GM19395 (cell line): ENCODE results near the gene DSTN.

Source experiments
- ATAC-seq: cut with Tn5 transposase; IDR thresholded peaks from one replicate; pipeline ENCODE4 v1.9.1; 2021; ENCODE audit warnings: mild to moderate bottlenecking, moderate library complexity; ENCODE audit not compliant: unreplicated experiment

DSTN gene

DNA sequence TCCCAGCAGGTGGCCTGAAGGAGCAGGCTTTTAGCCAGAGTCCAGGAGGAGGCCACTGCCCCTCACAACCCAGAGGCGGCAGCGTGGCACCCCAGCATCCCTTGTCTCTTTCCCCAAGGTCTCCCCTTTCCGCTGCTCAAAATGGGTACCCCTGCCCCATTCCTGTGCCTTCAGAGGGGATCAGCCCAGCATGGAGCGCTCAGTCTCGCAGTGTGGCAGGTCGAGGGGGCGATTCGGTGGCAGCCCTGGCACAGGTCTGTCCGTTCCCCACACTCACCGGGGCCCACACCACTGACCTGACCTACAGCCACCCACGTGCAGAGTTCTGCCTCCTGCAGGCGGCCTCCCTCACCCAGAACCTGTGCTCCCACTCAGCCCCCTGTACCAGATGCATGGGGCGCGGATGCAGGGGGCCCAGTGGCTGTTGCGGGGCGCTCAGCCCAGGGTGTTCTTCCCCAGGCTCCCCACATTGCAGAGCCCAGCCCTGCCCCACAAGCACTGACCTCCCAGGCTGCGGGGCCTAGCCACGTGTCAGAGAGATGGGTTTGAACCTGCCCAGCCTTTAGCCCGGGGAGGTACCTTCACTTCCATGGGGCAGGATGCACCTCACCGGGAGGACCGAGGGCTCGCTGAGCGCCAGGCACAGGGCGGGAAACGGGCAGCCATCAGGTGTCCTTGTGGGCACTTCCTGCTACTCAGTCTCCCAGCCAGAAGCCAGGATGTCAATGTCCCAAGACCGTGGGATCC, 41.8 kb downstream of the DSTN start:
- ATAC-seq = no peak

DNA sequence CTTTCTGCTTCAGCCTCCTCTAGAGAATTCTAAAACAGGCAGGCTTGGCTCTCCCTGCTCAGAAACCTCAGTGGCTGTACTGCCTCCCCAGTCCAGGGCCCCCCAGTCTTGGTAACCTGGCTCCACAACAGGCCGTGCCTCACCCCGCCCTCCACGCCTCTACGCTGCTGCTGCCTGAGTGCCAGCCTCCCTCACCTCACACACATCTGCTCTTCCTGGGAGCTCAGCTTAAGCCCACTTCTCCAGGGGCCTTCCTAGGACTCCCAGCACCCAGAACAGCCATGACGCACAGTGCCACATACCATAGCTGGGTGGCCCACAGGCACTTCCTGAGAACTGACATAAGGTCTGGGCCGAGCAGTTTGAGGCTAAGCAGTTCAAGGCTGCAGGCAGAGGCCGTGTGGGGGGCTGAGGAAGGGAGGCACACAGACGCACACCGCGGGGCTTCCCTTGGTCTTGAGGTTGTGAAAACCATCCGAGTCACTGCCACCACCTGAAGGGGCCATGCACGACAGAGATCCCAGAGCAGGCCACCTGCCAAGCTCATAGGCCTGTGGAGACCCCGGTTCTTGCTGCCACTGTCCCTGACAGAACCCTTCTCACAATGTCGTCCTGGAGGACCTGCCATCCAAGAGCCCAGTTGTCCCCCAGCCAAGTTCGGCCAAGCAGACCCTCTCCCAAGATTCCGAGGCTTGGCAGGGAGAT, 42.6 kb downstream of the DSTN start:
- no peak for ATAC-seq

DNA sequence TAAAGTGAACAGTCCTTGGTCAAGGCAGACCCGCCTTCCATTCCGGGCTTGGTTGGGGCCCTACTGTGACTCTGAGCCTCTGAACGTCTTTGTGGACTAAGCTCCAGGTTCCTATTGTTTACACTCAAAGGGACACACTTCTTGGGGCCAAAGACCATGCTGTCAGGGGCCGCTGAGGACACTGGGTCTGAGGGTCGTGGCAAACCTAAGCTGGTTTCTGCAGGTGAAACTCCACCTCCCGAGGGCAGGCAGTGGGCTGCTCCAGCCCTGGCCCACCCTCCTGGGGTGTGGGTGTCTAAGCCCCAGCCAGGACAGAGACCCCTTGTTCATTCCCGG, 43.1 kb downstream of the DSTN start:
- no peak for ATAC-seq

DNA sequence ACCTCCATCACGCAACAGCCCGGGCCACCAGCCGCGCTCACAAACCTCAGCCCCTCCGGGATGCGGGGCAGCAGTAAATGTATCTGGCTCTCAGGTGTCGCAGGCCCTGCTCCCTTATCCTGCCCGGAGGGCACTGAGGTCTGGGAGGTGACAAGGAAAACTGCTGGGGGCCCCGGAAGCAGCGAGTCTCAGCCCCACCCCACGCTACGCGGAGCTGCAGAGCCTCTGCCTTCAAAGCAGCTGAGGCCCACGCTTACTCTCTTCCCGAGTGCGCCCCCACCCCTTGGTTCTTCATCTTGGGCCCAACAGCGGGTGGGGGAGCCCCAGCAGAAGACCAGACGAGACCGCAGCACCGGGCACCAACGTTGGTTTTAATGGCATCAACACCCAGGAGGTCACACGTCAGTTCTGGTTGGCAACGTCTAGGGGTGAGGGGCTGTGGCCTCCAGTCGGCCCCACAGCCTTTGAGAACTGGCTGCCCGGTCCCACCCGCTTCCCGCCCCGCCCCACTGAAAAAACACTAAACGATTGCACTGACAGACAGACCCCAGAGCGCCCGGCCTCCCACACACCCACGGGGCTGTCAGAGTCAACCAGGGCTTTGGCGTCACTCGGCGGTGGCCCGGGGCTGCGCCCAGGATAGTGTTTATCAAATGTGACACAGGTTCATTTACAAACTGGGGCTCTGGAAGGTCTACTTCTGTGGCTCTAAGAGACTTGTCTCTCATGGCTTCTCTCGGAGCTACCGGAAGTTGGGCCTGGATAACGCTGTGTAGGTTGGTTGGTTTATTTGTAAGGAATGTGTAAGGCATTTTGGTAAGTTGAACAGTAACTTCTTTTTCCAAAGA, 43.7 kb downstream of the DSTN start:
- ATAC-seq = no peak

DNA sequence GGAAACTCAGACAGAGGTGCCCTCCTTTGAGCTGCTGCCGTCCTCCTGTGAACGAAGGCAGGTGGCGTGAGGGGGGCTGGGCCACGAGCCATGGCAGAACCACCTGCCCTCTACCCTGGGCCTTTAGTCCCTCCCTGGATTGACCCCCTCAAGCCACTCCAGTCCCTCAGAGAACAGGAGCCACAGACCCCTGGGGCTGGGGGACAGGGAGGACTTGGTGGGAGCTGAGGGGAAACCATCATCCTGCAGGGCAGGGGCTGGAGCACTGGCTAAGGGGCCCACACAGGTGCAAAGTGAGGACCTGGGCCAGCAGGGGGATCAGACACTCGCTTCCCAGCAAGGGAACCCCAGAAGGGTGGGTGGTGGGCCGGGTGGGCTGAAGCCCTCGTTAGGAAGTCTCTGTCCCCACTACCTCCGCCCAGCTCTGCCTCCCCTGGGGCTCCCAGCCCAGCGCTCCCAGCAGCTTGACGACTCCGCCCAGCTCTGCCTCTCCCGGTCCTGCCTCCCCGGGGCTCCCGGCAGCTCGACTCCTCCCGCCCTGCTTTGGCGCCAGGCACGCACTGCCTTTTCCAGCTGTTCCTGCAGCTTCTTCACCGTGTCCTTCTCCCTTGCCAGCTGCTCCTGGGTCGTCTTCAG, 44.4 kb downstream of the DSTN start:
- no peak for ATAC-seq

DNA sequence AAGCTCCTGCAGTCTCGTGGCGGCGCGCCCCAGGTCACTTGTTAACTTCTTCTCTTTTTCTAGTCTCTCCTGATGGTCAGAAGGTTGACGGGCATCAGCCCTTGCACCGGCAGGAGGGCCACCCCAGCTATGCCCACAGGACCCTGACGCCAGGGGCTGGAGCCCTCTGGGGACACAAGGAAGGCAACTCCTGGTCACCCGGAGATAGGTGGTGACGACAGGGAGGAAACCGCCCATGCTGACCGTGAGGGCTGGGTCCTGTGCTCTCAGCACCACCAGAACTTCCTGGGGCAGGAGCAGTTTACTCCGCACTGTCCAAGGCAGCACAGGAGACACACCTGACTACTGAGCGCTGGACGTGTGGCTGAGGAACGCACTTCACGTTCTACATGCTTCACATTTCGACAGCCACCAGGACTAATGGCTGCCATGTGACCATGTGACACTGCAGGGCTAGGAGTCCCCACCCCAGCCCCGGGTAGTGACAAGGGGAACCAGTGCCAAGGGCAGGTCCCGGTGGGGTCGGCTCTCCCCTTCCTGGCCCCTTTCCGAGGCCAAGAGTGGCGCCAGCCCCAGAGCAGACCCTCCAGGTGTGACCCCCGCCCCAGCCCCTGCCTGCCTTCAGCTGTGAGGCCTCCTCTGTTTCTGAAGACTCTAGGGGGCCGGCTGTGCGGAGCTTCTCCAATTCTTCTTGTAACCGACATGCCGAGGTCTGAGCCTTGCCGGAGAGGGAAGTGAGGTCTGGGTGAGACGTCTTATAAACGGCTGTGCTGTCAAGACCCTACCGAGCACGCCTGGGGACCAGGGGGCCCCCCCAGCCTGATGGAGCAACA, 45.2 kb downstream of the DSTN start:
- ATAC-seq = no peak

DNA sequence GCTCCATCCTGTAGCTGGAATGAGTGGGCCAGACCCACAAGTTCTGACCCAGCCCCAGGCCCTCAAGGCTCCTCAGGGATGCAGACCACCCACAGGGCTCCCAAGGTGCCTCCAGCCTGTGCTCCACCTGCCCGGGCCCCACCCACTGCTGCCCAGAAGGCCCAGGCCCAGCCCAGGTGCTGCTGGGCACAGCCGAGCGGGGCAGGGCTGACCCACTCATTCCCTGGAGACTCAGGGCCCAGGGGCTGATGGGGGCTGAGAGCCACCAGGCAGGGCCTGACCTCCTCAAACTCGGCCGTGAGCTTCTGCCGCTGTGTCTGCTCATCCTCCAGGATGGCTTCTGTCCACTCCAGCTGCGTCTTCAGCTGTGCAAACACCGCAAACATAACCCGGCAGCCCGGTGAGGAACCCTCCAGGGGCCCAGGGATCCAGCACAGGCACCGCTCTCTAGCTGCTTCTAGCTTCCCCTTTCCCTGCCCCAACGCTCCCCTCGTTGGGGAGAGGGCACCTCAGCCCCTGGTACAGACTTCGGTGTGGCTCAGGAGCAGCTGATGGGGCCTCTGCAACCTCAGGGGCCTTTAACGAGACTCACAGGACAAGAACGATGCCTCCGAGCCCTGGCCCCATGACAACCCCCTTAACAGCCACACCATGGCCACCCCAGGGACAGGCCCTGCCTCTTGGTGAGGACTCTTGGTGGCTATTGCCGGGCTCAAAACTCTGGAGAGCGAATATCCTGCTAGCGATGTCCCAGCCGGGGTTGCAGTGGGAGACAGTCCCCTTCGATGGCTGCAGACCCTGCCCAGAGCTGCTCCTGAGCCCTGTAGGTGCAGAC, 46.0 kb downstream of the DSTN start:
- ATAC-seq = no peak

DNA sequence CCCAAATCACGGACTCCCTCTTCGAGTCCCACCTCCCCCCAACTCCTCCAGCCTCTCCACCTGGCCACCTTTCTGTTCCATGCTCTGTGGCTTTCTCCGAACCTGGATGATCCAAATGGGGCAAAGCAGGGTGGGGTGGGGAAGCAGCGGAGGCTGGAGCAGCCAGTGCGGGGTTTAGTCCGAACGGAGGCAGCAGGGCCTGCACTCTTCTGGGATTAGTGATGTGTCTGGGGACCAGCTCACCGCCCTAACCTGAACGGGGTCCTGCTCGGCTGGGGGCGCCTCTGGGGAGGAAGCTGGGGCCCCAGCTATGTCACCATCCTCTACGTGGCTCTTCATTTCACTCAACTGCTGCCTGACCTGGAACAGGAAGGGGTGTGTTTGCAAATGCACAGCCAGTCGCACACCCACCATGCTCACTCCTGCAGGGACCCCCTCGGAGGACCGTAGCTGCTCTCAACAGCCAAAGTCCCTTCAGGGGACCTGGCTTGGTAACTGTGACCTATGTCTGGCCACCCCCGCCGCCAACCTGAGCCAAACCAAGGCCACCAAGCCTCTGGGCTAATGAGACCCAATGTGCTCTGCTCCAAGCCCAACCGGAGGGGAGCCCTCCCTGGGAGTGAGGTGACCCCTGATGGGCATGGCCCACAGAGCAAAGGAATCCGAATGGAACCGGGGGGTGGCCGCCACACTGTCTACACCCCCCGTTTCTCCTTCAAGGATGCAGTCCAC, 46.8 kb downstream of the DSTN start:
- ATAC-seq = no peak

DNA sequence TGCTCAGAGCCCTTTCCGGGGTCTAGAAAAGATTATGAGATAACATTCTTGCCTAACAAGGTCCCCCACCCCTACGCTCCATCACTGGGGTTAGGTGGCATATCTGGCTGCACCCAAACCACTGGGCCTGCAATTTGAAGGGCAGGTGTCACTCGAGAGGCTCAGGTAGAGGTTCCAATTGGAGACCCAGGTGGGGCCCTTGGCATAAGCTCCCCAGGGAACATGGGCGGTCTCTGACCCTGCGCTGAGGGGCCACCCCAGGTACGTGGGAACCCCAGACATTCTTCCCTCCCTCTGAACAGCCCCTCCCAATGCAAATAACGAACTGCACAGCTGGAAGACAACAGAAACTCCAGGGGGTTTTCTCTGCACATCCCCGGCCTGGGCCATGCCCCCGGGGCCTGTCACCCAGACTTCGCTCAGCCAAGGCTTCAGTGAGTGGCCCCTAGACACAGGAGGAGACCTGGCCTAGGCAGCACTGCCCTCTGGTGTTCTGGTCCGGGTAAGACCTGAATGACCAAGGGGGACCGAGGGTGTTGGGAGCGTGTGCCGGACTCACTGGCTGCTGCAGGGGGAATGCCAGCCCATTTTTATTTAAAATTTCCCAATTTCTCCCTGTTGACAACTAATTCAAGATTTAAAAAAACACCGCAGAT, 47.5 kb downstream of the DSTN start:
- no peak for ATAC-seq

DNA sequence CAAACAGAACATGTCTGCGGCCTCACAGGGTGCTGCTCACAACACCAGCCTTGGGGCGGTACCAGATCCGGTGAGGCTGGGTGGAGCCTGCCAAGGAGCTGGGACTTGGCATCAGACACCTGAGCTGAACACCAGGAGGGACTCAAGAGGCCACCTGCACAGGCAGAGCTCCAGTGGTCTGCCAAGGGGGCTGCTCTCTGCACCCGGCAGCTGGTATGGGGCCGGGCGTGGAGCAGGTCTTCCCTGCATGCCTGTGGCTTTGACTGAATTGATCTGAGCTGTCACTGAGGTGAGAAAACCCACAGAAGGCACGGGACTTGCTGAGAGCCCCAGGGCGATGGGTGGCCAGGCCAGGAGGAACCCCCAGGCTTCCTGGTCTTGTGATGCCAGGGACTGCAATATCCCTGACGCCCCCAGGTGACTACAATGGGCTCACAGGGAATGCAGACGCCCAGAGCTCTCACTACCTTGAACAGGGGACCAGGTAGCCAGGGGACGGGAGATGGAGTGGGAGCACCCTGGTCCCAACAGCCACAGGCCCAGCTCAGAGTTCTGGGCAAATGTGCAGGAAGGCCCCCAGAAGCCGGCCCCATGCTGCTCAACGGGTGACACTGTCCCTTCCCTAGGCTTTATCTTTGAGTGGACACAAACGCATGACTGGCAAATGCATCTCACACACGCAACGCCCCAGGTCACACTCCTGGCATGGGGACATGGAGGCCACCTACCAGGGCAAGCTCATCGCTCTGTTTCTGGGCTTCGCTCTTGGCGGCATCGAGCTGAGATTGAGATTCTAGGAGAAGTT, 48.2 kb downstream of the DSTN start:
- ATAC-seq = no peak

DNA sequence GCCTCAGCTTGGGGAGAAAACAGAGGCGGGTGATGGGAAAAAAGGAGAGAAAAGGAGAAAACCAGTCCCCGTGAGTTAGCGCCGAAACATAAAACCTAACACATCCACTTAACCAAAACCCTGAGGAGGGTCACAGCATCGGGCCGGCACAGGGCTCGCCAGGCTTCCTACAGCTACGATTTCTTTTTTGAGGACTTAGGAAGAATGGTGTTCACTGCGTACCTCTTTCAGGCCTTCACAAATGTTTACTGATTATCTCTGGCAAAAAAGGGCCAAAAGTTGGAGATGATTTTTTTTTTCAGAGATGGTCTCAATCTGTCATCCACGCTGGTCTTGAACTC, 48.8 kb downstream of the DSTN start:
- no peak for ATAC-seq

DNA sequence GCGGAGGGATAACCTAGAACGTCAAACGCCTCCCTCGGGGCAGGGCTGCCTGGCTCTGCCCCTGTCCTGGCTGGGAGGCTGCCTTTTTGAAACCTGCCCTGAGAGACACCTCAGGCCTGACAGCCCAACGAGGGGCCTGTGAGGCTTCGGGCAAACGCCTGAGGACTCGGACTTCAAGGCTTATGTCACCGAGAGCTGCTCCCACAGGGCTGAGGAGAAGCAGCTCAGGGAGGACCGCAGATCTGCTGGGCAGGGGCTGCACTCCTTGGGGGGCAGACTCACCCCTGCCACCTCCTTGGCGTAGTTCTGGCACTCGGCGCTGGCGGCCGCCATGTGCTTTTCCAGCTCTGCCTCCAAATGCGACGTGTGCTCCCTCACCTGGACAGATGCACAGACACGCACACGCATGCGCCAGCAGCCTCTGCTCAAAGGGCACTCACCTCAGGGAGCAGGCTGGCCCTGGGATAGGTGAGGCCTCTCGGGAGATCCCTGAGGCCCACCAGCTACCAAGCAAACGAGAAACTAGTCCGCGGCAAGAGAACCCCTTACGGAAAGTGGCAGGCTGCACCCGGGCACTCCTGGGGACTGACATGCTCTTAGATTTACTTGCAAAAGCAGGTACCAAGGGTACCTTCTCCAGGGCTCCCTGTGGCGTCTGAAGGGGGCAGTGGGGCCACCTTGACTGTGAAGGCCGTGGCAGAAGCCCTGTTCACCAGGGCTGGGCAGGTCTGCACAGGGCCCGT, 49.6 kb downstream of the DSTN start:
- no peak for ATAC-seq

DNA sequence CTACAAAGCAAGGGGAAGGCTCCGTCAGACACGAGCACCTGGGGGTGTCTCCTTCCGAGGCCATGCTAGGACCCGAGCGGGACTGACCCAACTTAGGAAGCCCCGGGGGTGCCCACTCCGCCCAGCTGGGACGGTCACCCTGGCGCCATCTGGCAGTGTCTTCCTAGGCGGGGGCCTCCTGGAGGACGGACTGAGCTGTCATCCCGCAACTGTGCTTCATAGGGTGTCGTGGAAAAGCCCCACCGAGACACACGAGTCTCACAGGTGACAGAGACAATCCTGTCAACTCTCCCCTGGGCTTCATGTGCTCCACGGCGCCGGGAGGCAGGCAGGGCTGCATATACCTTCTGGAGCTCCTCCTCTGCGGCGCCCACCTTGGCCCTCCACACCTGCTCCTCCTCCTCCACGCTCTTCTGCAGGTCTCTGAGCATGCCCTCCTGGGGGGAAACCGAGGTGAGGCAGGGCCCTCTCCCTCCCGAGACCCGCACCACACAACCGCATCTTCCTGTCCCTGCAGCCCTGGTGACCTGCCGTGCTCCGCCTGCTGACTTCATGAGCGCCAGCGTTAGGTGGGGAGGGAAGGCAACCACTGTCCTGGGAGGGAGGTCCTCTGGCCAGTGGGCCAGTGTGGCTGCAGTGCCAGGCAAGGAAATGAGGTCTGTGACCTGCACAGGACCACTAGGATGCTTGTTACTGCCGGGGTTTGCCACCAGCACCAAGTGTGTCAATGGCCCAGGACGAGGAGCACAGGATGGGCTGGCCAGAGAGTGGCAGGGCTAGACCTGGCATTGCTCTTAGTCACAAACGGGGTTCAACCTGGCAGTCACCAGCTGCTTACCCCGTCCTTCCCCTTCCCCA, 50.7 kb downstream of the DSTN start:
- ATAC-seq = no peak

DNA sequence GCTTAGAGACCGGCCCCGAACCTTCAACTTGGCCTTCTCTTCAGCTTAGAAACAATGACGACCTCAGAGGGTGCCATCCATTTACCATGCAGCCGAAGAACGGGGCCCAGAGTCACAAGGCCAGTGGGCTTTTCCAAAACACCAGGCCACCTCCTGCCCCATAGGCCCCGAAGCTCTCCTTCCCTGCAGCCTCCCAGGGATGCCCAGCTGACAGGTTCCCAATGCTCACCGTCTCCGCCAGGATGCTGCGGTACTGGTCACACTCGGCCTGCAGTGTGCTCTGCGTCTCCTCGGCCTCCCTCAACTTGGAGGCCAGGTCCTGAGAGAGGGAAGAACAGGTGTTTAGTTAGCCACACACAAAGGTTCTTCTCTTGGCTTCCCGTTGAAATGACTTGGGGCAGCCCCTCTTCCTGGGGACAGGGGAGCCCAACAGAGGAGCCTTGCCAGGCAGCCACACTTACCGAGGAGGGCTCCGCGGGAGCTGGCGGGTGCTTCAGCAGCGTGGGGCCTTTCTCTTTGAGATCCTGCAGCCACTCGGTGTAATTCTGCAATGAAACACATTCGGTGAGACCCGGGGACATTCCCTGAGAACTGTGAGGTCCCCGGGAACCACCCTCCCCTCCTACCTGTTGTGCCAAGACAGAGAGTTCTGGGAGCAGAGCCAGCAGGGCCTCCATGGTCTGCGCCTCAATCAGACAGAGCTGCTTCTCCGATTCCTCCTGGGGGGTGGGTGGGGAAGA, 51.5 kb downstream of the DSTN start:
- ATAC-seq = no peak

DNA sequence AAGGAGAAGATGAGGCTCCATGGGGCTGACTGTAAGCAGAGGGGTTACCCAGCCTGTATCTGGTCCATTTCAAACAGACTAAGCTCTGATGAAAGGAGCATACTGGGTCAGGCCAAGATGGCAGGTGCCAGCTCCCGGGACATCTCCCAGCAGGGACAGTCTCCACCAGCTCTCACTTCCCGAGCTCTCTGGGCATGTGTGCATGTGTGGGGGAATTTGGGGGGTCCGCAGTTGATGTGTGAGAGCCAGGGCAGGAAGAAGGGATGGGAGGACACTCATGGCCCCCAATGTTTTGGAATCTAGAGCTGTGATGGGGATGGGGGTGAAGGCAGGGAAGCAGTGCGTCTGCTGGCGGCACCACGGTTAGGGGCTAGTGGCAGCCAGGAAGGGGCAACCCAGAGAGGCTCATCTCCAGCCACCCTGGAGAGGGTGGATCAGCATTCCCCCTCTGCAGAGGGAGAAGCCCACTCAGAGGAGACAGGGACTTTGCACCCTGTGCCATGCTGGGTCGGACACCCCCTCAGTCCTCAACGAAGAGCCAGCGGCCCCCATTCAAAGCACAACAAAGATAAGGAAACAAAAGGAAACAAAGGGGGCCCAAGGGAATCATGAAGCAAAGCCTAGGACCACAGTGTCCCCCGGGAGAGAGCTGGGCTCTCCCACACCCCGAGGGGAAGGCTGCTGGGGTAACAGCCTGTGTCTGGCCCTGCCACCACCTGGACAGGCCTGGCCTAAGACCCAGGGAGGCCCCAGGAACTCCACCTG, 52.4 kb downstream of the DSTN start:
- no peak for ATAC-seq
